Smooth muscle cell (in vitro differentiated cells): ENCODE measurements around the gene NRG4. TPM values are rescaled to one million over a fixed set of nuclear protein-coding genes. Genes with fewer than 3 reads are reported as not detected.

Source experiments
- DNase-seq: peaks from one replicate; lab custom pipeline; 2025; ENCODE audit not compliant: unreplicated experiment; lab: John Stamatoyannopoulos, UW
- H2AFZ ChIP-seq: fragments of 200-600 bp; sonication (generic); 2 replicates; pipeline ENCODE4 v1.6.0; 2016; ENCODE audit warnings: antibody characterized with exemption, low read depth, mild to moderate bottlenecking
- H3F3A ChIP-seq: fragments of 200-600 bp; sonication (generic); 2 replicates; pipeline ENCODE4 v1.6.0; 2017; ENCODE audit warnings: antibody characterized with exemption, low read depth
- H3K27ac ChIP-seq: fragments of 200-600 bp; sonication (generic); 2 replicates; pipeline ENCODE4 v1.5.1; 2016; ENCODE audit warnings: low read depth, mild to moderate bottlenecking
- H3K27me3 ChIP-seq: fragments of 200-600 bp; sonication (generic); 2 replicates; pipeline ENCODE4 v1.6.1; 2016; ENCODE audit warnings: low read depth, mild to moderate bottlenecking
- H3K36me3 ChIP-seq: fragments of 200-600 bp; sonication (generic); 2 replicates; pipeline ENCODE4 v1.5.1; 2016; ENCODE audit warnings: low read depth
- H3K4me1 ChIP-seq: fragments of 200-600 bp; sonication (generic); 2 replicates; pipeline ENCODE4 v1.5.1; 2016; ENCODE audit warnings: low read depth
- H3K4me2 ChIP-seq: fragments of 200-600 bp; sonication (generic); 2 replicates; pipeline ENCODE4 v1.6.0; 2016; ENCODE audit warnings: mild to moderate bottlenecking
- H3K4me3 ChIP-seq: fragments of 200-600 bp; sonication (generic); 2 replicates; pipeline ENCODE4 v1.5.1; 2016; ENCODE audit warnings: mild to moderate bottlenecking
- H3K79me2 ChIP-seq: fragments of 200-600 bp; sonication (generic); 2 replicates; pipeline ENCODE4 v1.6.0; 2016; ENCODE audit warnings: low read depth, mild to moderate bottlenecking
- H3K9ac ChIP-seq: fragments of 200-600 bp; sonication (generic); 2 replicates; pipeline ENCODE4 v1.6.0; 2016; ENCODE audit warnings: low read depth
- H3K9me3 ChIP-seq: fragments of 200-600 bp; sonication (generic); replicated peaks from 2 replicates; pipeline ENCODE4 v1.5.1; 2016; ENCODE audit warnings: low read depth
- H4K20me1 ChIP-seq: fragments of 200-600 bp; sonication (generic); 2 replicates; pipeline ENCODE4 v1.6.0; 2016; ENCODE audit warnings: low read depth
- CTCF ChIP-seq: fragments of 200-600 bp; sonication (generic); IDR thresholded peaks from 2 replicates; pipeline ENCODE4 v1.5.1; 2017; ENCODE audit warnings: borderline replicate concordance, mild to moderate bottlenecking, antibody characterized with exemption; ENCODE audit not compliant: insufficient read depth, poor library complexity, severe bottlenecking
- WGBS: methylation state at CpG from one replicate; pipeline ENCODE4 v1.1.7; 2016; ENCODE audit warnings: low lambda C conversion rate; 5-methylcytosine and 5-hydroxymethylcytosine counted together
- polyA plus RNA-seq: library from polyadenylated mRNA; unstranded; fragments of >200 nt; fragmentation: Nextera tagmentation; extraction: Ambion mirVana; gene quantifications from 2 replicates; pipeline ENCODE4 v1.2.1, GENCODE V29; 2016
- total RNA-seq: library from RNA; depleted of rRNA; stranded (reverse); fragments of >200 nt; gene quantifications from 2 replicates; pipeline ENCODE4 v1.2.3, GENCODE V29; 2014

The NRG4 gene
- total and polyA plus RNA-seq, 2 experiments from 2014 or later = 0.30 TPM; not detected in 1

GRCh38 chr15:75925440-75925839 is 86.8 kb downstream of the NRG4 start:
- no peak for DNase-seq
- H3K27me3 ChIP-seq = no peaks in the 10 kb centered on the region
- no peak overlapping the region for H3K4me3 ChIP-seq
- H4K20me1 ChIP-seq = peaks cover 96% of the 10 kb centered on the region
- H3K27ac ChIP-seq = no peak overlapping the region
- no peak for TF ChIP-seq CTCF
- no peaks in the 10 kb centered on the region for H3K4me1 ChIP-seq
- WGBS = 93% methylated on average over 2 of the region's 2 CpGs
- H2AFZ ChIP-seq = no peak overlapping the region
- H3K9ac ChIP-seq = no peak overlapping the region
- no peaks in the 10 kb centered on the region for H3F3A ChIP-seq
- no peak overlapping the region for H3K4me2 ChIP-seq
- peaks cover 9% of the 10 kb centered on the region for H3K36me3 ChIP-seq
- no peaks in the 10 kb centered on the region for H3K9me3 ChIP-seq
- peaks cover 17% of the 10 kb centered on the region for H3K79me2 ChIP-seq

- Histone ChIP-seq H3K9me3 (no peaks in the 10 kb centered on the region), H3K4me2 (no peak overlapping the region), H3K79me2 (peaks cover 17% of the 10 kb centered on the region), H3K36me3 (peaks cover 3% of the 10 kb centered on the region), H3K27me3 (no peaks in the 10 kb centered on the region), H3F3A (no peaks in the 10 kb centered on the region), H3K27ac (peak overlapping the region; percentile 27), H3K4me3 (no peak overlapping the region), H3K9ac (no peak overlapping the region), H3K4me1 (no peaks in the 10 kb centered on the region), H4K20me1 (peaks cover 96% of the 10 kb centered on the region), H2AFZ (no peak overlapping the region)
- TF ChIP-seq CTCF = no peak
- WGBS = 74% methylated on average over 1 of the region's 1 CpG
- no peak for DNase-seq
Measured at GRCh38 chr15:75924576-75924975, 87.6 kb downstream of the NRG4 start.

GRCh38 chr15:75923756-75924155 is 88.5 kb downstream of the NRG4 start:
- no peaks in the 10 kb centered on the region for H3K4me1 ChIP-seq
- no peaks in the 10 kb centered on the region for H3K27me3 ChIP-seq
- H4K20me1 ChIP-seq = peaks cover 98% of the 10 kb centered on the region
- H3K79me2 ChIP-seq = peaks cover 17% of the 10 kb centered on the region
- H3K36me3 ChIP-seq = peaks cover 3% of the 10 kb centered on the region
- H3K9me3 ChIP-seq = no peaks in the 10 kb centered on the region
- no peak overlapping the region for H3K4me2 ChIP-seq
- H2AFZ ChIP-seq = no peak overlapping the region
- H3K9ac ChIP-seq = no peak overlapping the region
- no peak for TF ChIP-seq CTCF
- H3K27ac ChIP-seq = no peak overlapping the region
- H3F3A ChIP-seq = no peaks in the 10 kb centered on the region
- no peak for DNase-seq
- 97% methylated on average over 4 of the region's 4 CpGs for WGBS
- H3K4me3 ChIP-seq = no peak overlapping the region
